NCI-H2227 (cell line): Measurements from ENCODE around the gene EHD1.

Experiments
- DNase-seq: peaks from one replicate; lab custom pipeline; 2025; ENCODE audit not compliant: unreplicated experiment; lab: John Stamatoyannopoulos, UW

Gene EHD1

DNA sequence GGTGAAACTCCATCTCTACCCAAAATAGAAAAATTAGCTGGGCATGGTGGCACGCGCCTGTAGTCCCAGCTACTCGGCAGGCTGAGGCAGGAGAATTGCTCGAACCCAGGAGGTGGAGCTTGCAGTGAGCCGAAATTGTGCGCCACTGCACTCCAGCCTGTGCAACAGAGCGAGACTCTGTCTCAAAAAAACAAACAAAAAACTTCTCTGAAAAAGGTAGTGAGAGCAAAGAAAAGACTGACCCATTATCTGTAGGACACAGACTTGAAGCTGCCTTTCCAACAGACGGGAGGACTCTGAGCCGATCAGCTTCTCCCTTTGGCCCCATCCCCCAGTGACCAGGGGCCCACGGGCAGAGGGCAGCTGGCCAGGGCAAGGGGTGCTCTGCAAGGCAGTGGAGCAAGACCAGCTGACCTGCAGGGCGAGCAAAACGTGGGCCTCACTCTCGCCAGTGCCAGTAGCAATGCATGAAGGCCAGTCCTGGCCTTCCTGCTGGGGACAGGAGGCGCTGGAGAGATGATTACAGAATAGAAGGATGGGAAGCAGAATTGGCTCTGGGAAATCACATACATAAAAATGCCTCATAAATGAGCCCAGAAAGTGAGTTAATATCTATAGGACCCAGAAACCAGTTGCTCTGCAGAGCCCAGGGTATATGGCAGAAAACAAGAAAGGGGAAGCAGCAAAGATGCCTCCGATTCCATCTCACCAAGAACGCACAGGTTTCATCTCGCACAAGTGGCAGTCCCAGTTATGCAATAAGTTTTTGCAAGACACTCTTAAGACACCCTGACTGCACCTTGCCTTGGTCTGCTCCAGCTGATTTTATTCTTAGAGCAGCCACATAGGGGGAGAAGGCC, 2.8 kb downstream of the EHD1 start:
- DNase-seq: no peak

DNA sequence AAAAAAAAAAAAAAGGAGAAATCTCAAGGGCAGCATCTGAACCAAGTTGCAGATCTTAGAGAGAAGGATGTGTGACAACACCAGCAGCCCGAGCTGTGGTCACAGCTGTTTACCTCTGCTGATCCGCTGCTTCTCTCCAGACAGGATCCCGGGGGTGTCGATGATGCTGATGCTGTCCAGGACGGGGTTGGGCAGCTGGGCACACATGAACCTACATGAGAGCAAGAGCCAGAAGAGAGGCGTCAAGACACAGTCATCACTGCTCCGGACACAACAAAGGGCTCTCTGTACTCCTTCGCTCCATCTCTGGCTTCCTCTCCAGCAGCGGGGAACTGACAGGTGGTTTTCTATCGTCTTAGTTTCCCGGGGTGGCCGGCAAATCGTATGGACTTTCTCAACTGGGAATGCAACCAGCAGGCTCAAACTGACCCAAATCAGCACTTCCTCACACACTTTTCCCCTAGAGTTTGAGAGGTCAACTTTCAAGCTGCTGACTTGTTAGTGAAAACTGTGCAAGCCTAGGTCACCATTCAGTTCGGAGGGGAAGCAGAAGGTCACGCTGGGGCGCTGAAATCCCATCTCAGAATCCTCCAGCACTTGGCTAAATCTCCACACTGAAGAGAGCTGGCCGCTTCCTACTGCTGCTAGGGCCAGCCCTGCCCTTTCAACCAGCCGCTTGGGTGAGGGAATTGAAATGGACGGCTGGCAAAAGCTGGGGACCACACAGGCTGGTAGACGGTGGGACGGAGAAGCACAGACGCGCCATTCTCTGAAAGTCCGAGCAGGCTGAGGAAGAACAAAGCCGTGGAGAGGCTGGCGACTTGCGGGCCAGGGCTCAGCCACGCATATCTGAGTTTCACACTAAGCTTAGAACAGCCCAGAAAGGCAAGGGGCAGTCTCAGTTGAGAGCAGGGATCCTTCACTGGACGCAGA, 3.8 kb downstream of the EHD1 start:
- no peak for DNase-seq

DNA sequence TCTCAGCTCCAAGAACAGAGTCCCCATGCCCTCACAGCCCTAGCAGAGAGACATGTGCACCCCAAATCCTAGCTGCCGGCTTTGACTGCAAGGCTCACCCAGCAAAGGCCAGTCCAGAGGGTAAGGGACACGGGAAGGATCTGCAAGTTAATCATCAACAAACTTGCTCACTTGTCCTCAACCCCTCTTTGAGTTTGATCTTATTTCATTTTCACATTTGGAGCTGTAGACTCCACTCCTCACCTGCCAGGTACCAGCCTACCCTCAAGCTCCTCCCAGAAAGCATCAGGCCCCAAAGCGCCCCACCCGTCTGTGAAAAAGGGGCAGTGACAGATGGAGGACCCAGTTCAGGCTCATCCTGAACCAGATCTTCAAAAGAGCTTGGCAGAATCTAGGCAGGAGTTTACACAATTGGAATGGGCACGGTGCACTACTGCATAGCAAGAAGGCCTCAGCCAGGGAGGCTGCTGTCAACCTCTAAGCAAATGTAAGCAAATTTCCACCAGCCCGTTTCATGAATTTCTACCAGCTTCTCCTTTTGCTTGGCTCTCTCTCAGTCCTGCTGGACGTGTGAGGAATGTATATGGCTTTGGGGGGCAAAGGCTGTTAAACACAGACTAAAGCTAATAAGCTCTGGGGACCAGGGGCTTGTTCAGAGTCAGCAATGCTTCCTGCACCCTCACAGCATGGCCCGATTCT, 5.5 kb downstream of the EHD1 start:
- DNase-seq: no peak

DNA sequence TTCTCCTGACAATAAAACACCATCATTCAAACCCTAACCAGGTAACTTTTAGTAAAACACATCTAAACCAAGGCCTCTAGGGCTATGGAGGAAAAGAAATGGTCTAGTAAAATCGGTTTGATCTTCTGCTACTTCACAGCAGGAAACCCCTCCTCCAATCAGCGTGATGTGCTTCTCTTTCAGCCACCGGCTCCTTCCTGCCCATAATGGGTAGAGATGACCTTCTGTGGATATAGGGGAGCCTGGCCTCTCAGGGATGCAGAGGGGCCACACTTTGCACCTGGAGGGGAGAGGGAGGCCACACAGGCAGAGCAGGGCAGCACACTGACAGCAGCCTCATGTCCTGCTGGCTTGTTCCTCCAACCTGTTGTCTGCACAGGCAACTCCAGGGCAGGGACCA, 6.9 kb downstream of the EHD1 start:
- no peak for DNase-seq

DNA sequence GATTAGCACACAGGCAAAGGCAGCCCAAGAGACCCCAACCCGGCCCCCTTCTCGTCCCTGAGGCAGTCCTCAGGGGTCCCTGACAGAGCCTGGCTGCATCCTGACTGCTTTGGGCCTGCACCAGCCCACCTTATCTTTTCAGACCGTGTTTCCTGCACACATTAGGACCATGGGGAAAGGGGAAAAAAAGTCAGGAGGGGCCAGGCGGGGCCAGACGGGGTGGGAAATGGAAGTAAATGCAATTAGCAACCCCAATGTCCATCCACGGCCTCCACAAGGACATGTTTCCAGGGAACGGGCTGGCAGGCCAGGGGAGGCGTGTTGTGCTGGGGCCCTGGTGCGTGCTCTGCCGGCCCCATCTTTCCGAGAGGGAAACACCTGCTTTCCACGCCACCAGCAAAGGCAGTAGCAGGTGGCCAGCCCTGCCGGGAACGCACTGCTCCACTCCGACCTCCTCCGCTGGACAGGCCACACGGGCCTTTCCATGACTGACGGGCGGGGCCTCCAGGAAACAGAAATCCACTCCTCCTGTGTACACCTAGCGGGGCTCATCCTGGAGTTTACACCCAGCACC, 7.4 kb downstream of the EHD1 start:
- DNase-seq: no peak

DNA sequence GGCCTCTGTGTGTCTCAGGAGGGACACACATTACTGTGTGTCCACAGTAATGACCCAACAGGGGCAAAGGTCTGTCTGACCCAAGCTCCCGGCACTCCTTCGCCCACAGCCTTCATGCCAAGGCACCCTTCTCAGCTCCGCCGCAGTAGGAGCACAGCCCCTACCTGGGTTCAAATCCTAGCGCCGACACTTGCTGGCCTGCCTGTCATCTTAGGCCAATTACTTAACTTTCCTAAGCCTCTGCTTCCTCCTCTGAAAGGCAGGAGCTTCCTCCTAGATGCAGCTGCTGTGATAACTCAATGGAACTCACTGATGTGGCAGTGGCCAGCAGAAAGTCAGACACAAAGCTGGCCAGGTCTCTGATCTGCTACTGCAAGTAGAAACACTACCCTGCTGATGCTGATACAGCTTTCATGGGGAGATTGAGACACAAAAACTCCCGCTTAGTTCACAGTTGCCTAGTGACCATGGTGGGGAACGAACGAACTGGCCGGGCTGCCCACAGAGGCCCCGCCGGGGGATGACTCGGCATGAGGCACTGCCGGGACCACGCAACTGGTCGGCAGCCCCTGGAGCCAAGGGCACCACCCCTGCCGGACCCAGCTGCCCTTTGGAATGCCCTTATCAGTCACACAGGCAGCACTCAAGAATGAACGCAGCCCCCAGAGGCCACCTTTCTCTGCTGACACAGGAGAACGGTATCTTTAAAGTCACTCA, 8.1 kb downstream of the EHD1 start:
- DNase-seq: no peak

DNA sequence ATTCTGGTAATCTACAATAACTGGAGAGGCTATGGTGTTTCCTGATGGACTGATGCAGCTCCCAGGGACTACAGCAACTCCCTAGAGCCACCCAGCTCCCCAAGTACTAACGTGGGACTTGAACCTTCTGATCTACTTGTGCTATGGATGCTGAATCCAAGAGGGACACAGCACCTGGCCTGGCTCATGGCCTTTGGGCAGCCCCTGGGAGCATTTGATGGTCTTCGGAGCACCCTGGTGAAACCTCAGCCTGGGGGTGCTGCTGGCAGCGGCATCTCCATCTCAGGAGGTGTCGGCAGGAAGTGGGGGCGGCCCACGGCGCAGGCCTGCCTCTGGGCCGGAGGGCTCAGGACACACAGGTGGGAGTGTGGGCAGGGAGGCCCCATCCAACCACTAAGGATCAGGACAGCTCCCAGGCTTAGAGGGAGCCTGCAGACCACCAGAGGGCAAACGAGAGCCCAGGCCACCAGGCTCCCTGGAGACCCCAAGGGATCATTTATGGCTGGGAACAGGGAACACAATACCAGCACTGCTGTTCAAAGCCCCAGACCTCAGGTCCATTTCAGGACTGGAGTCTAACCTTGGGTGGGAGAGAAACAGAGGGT, 8.7 kb downstream of the EHD1 start:
- no peak for DNase-seq

DNA sequence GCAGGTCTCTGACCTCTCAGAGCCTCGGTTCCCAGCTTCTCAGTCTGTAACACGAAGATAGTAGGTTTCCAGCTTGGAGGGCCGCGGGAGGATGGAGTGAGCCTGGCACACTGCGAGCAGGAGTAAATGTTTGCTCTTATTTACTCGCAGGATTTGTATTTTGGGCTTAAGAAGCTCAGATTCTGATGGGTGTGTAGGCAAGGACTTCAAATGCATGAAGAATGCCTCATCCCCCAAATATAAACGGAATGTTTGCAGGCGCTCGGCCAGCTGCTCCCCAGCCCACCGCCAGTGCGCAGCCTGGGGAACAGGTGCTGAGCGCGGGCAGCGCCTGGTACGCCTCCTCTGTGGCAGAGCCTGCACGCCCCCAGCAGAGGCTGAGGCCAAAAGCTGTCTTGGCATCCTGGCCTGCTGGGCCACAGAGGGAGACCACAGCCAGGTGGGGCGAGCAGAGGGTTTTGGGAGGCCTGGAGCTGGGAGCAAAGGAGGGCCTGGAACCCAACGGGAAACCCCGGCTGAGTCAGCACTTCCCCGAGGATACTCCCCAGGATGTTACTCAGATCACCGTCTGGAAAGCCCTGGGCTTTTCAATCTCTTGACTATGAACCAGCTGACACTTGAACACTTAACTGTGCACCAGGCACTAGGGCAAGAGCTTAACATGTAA, 9.4 kb downstream of the EHD1 start:
- DNase-seq: no peak

DNA sequence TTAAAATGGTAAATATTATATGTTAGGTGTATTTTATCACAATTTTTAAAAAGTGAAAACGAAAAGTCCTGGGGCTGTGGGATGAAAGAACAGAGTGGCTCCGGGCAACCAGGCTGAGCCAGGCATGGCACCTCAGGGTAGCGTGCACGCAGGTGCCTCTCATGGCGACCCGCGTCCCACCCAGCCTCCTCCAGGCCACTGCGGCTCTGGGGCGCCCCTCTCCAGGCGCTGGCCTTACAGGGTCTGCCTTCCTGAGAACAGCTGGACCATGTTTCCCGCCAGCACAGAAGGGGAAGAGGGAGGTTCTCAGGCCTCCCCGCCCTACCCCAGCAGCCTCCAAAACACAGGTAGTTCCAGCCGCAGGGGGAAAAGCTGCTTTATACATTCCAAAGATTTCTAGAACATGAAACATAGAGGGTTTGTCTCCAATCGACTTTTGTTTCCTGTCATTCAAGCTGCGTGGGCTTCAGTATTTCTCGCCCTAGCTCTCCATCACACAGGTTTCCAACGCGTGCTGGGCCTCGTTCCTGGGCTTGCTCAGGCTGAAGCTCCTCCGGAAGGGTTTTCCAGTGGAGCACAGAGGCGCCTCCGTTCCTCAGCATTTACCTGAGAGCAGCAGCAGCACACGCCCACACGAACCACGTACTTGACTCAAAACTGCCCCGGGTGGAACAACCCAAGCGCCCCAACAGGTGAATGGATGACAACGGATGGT, 10.5 kb downstream of the EHD1 start:
- DNase-seq: no peak

DNA sequence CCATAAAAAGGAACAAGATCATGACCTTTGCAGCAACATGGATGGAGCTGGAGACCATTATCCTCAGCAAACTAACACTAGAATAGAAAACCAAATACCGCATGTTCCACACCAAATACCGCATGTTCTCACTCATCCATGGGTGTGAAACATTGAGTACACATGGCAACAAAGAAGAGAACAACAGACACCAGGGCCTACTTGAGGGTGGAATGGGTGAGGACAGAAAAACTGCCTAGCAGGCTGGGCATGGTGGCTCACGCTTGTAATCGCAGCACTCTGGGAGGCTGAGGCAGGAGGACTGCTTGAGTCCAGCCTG, 12.3 kb downstream of the EHD1 start:
- no peak for DNase-seq

DNA sequence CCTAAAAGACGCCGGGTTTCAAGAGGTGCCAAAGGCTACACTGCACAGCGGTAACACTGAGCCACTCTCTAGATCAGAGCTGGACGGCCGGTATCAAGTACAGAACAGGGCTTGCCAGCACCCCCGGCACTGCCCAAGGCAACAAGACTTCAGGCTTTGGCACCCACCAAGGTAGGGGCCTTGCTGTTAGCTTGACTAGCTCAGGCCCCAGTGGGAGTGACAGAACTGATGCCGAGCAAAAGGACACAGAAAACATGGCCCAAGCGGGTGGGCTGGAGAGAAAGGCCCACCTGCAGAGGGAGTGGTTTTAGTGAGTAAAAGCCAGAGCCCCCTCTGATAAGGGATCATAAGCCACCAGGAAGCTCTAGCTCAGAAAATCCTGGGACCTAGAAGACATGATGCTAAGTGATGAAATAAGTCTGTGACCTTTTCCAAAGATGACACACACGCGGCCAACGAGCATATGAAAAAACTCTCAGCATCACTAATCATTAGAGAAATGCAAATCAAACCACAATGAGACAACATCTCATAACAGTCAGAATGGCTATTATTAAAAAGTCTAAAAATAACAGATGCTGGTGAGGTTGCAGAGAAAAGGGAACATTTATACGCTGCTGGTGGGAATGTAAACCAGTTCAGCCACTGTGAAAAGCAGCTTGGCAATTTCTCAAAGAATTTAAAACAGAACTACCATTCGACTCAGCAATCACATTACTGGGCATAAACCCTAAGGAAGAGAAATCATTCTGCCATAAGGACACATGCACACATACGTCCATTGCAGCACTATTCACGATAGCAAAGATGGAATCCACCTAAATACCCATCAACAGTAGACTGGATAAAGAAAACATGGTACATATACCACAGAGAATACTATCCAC, 12.9 kb downstream of the EHD1 start:
- DNase-seq: no peak

DNA sequence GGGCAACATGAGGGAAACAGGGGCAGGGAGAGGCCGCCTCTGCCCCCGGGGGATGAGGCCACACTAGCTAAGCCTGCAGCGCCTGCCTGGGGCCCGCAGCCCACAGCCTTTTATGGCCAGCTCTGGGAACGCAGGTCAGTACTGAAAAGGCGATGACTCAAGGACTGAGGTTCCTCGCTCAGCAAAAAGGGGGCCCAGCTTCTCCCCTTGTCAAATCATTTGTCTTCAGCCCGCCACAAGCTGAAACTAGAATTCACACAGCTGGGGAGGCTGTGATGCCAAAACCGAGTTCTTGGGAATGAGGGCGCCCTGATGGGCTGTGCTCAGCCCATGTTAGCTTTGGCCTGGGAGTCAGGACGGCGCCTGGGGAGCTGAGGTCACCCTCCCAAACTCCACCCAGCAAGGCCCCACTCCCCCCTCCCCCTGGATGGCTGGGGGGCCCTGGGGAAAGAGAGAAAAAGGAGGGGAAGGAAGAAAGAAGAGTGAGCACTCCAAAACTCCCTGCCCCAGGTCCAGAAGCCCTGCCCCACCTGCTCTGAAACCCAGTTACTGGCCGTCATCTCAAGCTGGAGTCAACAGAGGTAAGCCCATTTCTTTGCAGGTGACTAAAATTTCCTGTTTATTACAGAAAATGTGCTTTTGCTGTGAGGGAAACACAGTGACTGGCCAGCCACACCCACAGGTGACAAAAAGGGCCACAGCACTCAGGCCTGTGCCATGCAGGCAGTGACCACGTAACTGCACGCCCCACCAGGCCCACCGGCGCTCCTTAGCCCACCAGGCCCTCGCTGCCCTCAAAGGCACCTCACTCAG, 13.7 kb downstream of the EHD1 start:
- no peak for DNase-seq

DNA sequence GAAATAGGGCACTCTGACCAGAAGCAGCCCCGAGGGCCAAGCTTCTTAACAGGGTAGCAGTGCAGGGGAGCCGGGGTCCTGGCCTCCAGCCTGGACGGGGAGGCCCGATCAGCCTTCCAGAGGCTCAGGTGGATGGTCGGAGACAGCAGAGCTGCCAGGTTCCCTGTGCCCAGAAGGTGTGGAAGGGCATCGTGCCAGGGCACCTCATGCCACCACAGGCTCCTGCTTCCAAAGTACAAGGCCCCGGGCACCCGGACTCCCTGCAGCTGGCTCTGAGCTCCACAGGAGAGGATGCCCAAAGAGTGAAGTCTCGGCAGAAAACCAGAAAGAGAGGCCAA, 14.3 kb downstream of the EHD1 start:
- no peak for DNase-seq

DNA sequence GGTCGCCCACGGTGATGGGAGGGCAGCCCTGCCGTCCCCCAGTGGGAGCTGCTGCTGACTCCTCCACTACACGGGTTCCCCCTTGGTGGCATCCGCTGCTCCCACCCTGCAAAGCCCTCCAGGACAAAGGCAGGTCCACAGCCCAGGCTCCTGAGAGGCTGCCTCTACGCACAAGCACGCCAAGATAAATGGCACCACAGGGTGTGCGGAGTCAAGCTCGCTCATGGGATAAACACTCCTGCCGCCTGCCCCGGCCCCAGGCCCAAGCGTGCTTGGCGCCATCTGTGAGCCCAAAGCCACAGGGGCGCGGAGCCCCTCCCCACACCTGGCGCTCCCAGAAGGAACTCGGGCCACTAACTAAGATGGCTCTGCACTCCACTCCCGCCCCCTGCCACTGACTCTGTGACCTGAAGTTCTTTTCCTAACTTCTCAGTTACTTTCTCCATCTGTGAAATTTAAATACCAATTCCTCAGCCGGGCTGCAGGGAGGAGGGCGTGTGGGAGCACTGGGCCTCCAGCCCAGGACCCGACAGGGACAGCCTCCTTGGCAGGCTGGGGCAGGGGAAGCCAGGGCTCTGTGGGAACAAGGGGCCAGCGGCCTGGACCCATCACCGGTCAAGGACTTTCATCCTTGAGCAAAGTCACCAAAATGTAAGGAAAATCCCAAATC, 14.9 kb downstream of the EHD1 start:
- peak; percentile 65 for DNase-seq

DNA sequence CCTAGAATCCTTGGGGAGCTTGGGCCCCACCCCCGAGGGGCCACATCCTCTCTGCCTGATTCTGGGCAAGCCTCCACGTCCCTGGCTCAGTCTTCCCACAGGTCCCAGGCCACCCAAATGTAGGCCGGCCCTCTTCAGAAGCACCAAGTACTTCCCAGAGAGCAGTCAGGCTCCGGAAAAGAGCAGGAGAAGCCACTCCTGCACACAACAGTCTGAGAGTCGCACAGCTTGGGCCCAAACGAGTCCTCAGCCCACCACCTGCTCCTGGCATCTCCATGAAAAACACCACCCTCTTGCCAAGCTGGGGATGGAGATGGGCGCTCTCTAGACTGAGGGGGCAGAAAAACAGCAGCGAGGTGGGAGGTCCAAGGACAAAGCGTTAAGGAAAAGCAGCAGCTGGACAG, 15.4 kb downstream of the EHD1 start:
- no peak for DNase-seq

DNA sequence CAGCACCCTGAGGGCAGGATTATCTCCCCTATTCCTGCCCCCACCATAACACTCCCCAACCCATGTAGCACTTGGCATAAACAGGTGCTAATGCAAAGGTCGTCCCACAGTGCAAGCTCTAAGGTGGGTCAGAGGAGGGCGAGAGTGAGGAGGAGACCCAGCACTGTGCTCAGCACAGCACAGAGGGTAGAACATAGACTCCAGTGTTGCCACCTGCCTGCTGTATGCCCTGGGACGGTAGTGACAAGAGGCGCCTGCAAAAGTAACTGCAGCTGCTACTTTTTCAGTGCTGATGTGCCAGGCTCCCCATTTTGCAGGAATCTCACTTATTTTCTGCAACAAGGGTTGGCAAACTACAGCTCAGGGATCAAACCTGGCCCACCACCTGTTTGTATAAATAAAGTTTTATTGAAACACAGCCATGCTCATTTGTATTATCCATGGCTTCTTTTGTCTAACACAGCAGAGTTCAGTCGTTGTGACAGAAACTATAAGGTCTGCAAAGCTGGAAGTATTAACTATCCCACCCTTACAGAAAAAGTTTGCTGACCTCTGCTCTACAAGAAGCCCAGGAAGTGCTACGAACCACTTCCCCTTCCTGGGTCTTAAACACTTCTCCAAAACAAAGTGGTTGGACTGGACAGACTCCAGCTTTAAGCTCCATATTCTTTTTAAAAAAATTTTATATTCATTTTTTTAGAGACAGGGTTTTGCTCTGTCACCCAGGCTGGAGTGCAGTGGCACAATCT, 17.0 kb downstream of the EHD1 start:
- no peak for DNase-seq
